GM12891 (cell line): ENCODE data around the gene DUSP5.

Experiments used
- DNase-seq: peaks from one replicate; pipeline ENCODE4 v3.0.0; 2011; ENCODE audit warnings: low spot score; ENCODE audit not compliant: insufficient read length
- FAIRE-seq: peaks from 2 replicates; lab custom pipeline; 2011; peaks lifted over from hg19 to GRCh38; lab: Jason Lieb, UNC
- PAX5 ChIP-seq: IDR thresholded peaks from 2 replicates; pipeline ENCODE4 v1.6.1; 2011; ENCODE audit warnings: low read length, moderate library complexity, mild to moderate bottlenecking; ENCODE audit not compliant: insufficient read depth, severe bottlenecking
- POLR2A ChIP-seq: IDR thresholded peaks from 2 replicates; pipeline ENCODE4 v1.6.1; 2011; ENCODE audit warnings: low read depth, low read length, control low read depth
- POLR2AphosphoS5 ChIP-seq: IDR thresholded peaks from 2 replicates; pipeline ENCODE4 v1.6.1; 2011; ENCODE audit warnings: low read depth, low read length, control low read depth
- POU2F2 ChIP-seq: IDR thresholded peaks from 2 replicates; pipeline ENCODE4 v1.6.1; 2011; ENCODE audit warnings: low read depth, mild to moderate bottlenecking, control low read depth, low read length, moderate library complexity
- SPI1 ChIP-seq: IDR thresholded peaks from 2 replicates; pipeline ENCODE4 v1.6.1; 2011; ENCODE audit warnings: low read depth, low read length, control low read depth
- TAF1 ChIP-seq: IDR thresholded peaks from 2 replicates; pipeline ENCODE4 v1.6.1; 2011; ENCODE audit warnings: low read depth, low read length, control low read depth

Gene DUSP5

GRCh38 chr10:110498982-110499795, 1.5 kb downstream of the DUSP5 start:
- TF ChIP-seq PAX5 (no peak), TAF1 (peak; percentile 58; the same call in 1 of the 2 replicates), POU2F2 (no peak), POLR2AphosphoS5 (peak; percentile 51; the same call in 1 of the 2 replicates), SPI1 (no peak), POLR2A (peak; percentile 60)
- FAIRE-seq (peak; percentile 81), DNase-seq (no peak)

- DNase-seq (no peak), FAIRE-seq (no peak)
- TF ChIP-seq TAF1 (no peak), PAX5 (no peak), POLR2A (no peak; the same call in 1 of the 2 replicates), POLR2AphosphoS5 (no peak), POU2F2 (no peak), SPI1 (no peak)
These were observed 2.2 kb downstream of the DUSP5 start for GRCh38 chr10:110499796-110500514.

- DNase-seq (no peak), FAIRE-seq (no peak)
- TF ChIP-seq POLR2A (no peak), PAX5 (no peak), POLR2AphosphoS5 (no peak), SPI1 (no peak), POU2F2 (no peak), TAF1 (no peak)
These were observed 2.8 kb downstream of the DUSP5 start for GRCh38 chr10:110500515-110500905.

DNA sequence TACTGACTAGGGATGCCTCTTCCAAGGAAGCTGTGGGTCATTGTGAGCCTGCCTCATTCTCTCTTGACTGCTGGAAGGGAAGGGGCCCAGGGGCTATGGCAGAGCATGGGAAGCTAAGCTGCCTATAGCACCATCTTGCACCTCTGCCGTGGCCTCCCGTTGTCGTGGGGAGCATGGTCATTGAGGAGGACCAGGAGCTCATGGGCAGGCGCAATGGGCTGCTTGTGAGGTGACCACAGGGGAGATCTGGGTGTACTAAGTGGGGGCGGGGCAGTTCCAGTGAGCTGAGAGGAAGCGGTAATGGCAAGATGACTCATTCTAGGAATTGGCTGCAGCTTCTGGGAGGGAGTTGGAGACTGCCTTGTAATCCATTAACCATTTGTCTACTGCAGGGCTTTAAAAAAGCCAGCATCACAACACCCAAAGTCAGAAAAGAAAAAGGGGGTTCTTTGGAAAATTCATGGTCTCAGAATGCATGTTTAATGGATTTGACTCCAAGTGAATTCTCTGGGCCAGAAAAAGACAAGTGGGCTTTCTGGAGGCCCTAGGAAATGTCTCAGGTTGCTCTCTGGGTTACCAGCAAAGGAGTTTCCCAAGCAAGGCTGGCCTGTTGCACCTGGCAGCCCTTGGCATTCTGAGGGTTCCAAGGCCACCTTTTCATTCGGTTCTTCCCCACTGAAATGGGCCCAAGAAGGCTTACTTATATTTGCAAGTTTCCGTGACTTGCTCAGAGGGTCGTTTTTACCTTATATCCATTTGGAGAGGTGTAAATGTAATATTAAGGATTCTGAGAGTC, 3.6 kb downstream of the DUSP5 start:
- peak; percentile 38 for TF ChIP-seq POU2F2
- TF ChIP-seq PAX5 = no peak
- TF ChIP-seq POLR2AphosphoS5 = peak; percentile 32; the same call in 1 of the 2 replicates
- peak; percentile 87 for TF ChIP-seq SPI1
- DNase-seq (no peak), FAIRE-seq (peak; percentile 71)

- TF ChIP-seq POLR2AphosphoS5 (no peak), PAX5 (no peak), SPI1 (no peak), TAF1 (no peak), POU2F2 (no peak), POLR2A (no peak)
- DNase-seq (no peak), FAIRE-seq (no peak)
These were observed 4.6 kb downstream of the DUSP5 start for GRCh38 chr10:110502072-110502845.

DNA sequence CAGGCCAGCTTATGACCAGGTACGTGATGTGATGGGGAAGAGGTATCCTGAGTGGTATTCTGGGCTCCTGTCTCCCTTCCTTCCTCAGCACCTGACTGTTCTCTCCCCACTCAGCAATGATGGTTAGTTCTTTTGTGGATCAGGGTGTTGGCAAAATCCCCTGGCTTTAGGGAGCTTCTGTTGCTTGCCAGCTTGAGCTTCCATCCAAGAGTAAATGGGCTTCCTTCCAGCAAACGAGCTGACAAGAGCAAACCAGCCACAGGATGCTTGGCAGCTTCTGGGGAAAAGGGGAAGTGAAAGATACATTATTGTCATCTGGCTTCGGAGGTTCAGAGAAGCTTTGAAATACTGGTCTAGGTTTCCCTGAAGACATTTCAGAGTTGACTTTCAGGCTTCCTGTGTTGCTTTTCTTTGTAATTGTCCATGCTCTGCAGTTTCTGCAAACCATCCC, 5.2 kb downstream of the DUSP5 start:
- FAIRE-seq = peak; percentile 86
- TF ChIP-seq POLR2A = no peak
- peak; percentile 100 for TF ChIP-seq SPI1
- TF ChIP-seq POLR2AphosphoS5 = peak; percentile 33; the same call in 1 of the 2 replicates
- no peak for TF ChIP-seq PAX5
- TF ChIP-seq TAF1 = no peak
- TF ChIP-seq POU2F2 = no peak
- no peak for DNase-seq

- FAIRE-seq = no peak
These were observed 5.9 kb downstream of the DUSP5 start for GRCh38 chr10:110503528-110504110.

GRCh38 chr10:110504111-110504735, 6.5 kb downstream of the DUSP5 start:
- peak; percentile 69 for FAIRE-seq
- DNase-seq = peak; percentile 58

More at GRCh38 chr10:110503528-110504110, 5.9 kb downstream of the DUSP5 start:
- no peak for TF ChIP-seq PAX5
- no peak for TF ChIP-seq POLR2AphosphoS5
- no peak for TF ChIP-seq POLR2A
- TF ChIP-seq SPI1 = no peak
- no peak for DNase-seq

More at GRCh38 chr10:110504111-110504735, 6.5 kb downstream of the DUSP5 start:
- TF ChIP-seq TAF1 (no peak), POLR2A (no peak), SPI1 (no peak), PAX5 (no peak), POU2F2 (no peak), POLR2AphosphoS5 (no peak; the same call in 1 of the 2 replicates)
